K562 (cell line): Measurements from ENCODE around the gene BSPRY. TPM values are rescaled to one million over a fixed set of nuclear protein-coding genes. Genes with fewer than 3 reads are reported as not detected.
A peak's percentile ranks its signal among the peaks of the same experiment; 100 is the strongest.

ENCODE experiments used
- ATAC-seq: fragments of 200-7000 bp; cut with Tn5 transposase; 3 replicates; pipeline ENCODE4 v1.9.1; 2020; ENCODE audit warnings: moderate library complexity
- BruUV-seq: library from RNA; stranded (reverse); fragments of 400-500 nt; replicated peaks from 2 replicates; lab custom pipeline; 2021; lab: Mats Ljungman, UMichigan
- CTCF ChIA-PET: fragments of 300-600 bp; formaldehyde crosslinking; extraction: SDS; loops from one replicate; lab custom pipeline; 2021; ENCODE audit warnings: low intra/inter-chr PET ratio; lab: Yijun Ruan, JAX
- POLR2A ChIA-PET: fragments of 300-600, 350-650 bp; sonication (Branson Sonifier 250); formaldehyde crosslinking; extraction: SDS; loops from one replicate; lab custom pipeline; 2021; ENCODE audit warnings: antibody characterized with exemption, inconsistent platforms; lab: Yijun Ruan, JAX
- DNase-seq, 4 experiments: peaks; one replicate each; pipeline versions ENCODE4 v3.0.0 to v3.0.0-alpha.2; 2011 to 2018; ENCODE audit warnings: low spot score in 3 of 4, mixed read lengths in 3 of 4; ENCODE audit errors: extremely low read depth in 1 of 4
- FAIRE-seq: peaks from 2 replicates; lab custom pipeline; 2011; peaks lifted over from hg19 to GRCh38; lab: Jason Lieb, UNC
- H2AFZ ChIP-seq: 2 replicates; pipeline ENCODE4 v1.6.0; 2011; ENCODE audit warnings: low read depth, low read length, control low read depth, inconsistent platforms
- H3K27ac ChIP-seq: fragments of 200-600 bp; 3 replicates; pipeline ENCODE4 v1.8.0; 2011; ENCODE audit warnings: low read depth, mild to moderate bottlenecking, control low read depth, inconsistent platforms, low read length, moderate library complexity, mixed read lengths; ENCODE audit errors: extremely low read depth
- H3K27me3 ChIP-seq, 2 experiments: fragments of 300-600 bp in 1 of 2; 2 replicates in 1 of 2; 3 replicates in 1 of 2; pipeline versions ENCODE4 v1.6.0 to v1.8.0; 2011; ENCODE audit warnings: inconsistent platforms in 2 of 2, low read length in 2 of 2, mild to moderate bottlenecking in 1 of 2, mixed read lengths in 1 of 2, moderate library complexity in 1 of 2; ENCODE audit not compliant: control insufficient read depth in 2 of 2, insufficient read depth in 2 of 2
- H3K36me3 ChIP-seq: fragments of 300-600 bp; 3 replicates; pipeline ENCODE4 v1.8.0; 2011; ENCODE audit warnings: mild to moderate bottlenecking, low read length, inconsistent platforms; ENCODE audit not compliant: control insufficient read depth, insufficient read depth
- H3K4me1 ChIP-seq, 2 experiments: fragments of 200-600 bp in 1 of 2; replicated peaks in 1 of 2; 2 replicates in 1 of 2; 3 replicates in 1 of 2; pipeline versions ENCODE4 v1.5.1 to v1.8.0; 2011; ENCODE audit warnings: inconsistent platforms in 2 of 2, low read length in 2 of 2, mild to moderate bottlenecking in 1 of 2, mixed read lengths in 1 of 2, moderate library complexity in 1 of 2; ENCODE audit not compliant: control insufficient read depth in 2 of 2, insufficient read depth in 2 of 2
- H3K4me2 ChIP-seq: 2 replicates; pipeline ENCODE4 v1.6.1; 2011; ENCODE audit warnings: low read length, control low read depth, inconsistent platforms, mixed read lengths; ENCODE audit not compliant: insufficient read depth
- H3K4me3 ChIP-seq: fragments of 200-600 bp; sonication (generic), shearing (Covaris generic); 2 replicates; pipeline ENCODE4 v1.5.1; 2016; ENCODE audit warnings: control low read depth, inconsistent platforms
- H3K79me2 ChIP-seq: fragments of 200-600 bp; 3 replicates; pipeline ENCODE4 v1.8.0; 2011; ENCODE audit warnings: low read length, inconsistent platforms; ENCODE audit not compliant: control insufficient read depth, insufficient read depth
- H3K9ac ChIP-seq, 2 experiments: 2 replicates each; pipeline versions ENCODE4 v1.6.0 to v1.6.1; 2011; ENCODE audit warnings: low read depth in 2 of 2, low read length in 2 of 2, control low read depth in 1 of 2, inconsistent platforms in 1 of 2, mild to moderate bottlenecking in 1 of 2, mixed read lengths in 1 of 2; ENCODE audit not compliant: insufficient read depth in 1 of 2
- H3K9me1 ChIP-seq: one replicate; pipeline ENCODE4 v1.6.0; 2011; ENCODE audit warnings: inconsistent platforms, mild to moderate bottlenecking, low read length, moderate library complexity; ENCODE audit not compliant: control insufficient read depth, insufficient read depth
- H3K9me3 ChIP-seq: replicated peaks from 2 replicates; pipeline ENCODE4 v1.5.1; 2011; ENCODE audit warnings: low read depth, low read length, inconsistent platforms; ENCODE audit not compliant: control insufficient read depth, insufficient read depth
- H4K20me1 ChIP-seq: replicated peaks from 2 replicates; pipeline ENCODE4 v1.6.1; 2011; ENCODE audit warnings: low read length, inconsistent platforms, mixed read lengths; ENCODE audit not compliant: control insufficient read depth, insufficient read depth
- EGR1 ChIP-seq: fragments of 450-650 bp; conservative IDR thresholded peaks from 2 replicates; pipeline ENCODE4 v1.6.1; 2017; ENCODE audit warnings: mild to moderate bottlenecking
- HOXB6 ChIP-seq: fragments of 250-450 bp; sonication (Bioruptor Pico); IDR thresholded peaks from 2 replicates; pipeline ENCODE4 v1.5.1; 2022; ENCODE audit warnings: mild to moderate bottlenecking, borderline replicate concordance
- KDM1A ChIP-seq, 2 experiments: fragments of 450-650 bp; IDR thresholded peaks; 2 replicates each; pipeline ENCODE4 v1.6.1; 2016; ENCODE audit warnings: mild to moderate bottlenecking in 2 of 2
- RBM25 ChIP-seq: fragments of 200-400 bp; formaldehyde crosslinking; IDR thresholded peaks from 2 replicates; pipeline ENCODE4 v1.6.1; 2018; ENCODE audit warnings: low read length, low read depth, moderate library complexity; ENCODE audit not compliant: severe bottlenecking
- SIRT6 ChIP-seq: IDR thresholded peaks from one replicate; pipeline ENCODE4 v1.6.1; 2012; ENCODE audit warnings: low read depth, mild to moderate bottlenecking, control low read depth, inconsistent platforms, low read length, moderate library complexity
- SP2 ChIP-seq: IDR thresholded peaks from 2 replicates; pipeline ENCODE4 v1.6.1; 2011; ENCODE audit warnings: mild to moderate bottlenecking, low read depth, low read length, moderate library complexity; ENCODE audit not compliant: poor library complexity, severe bottlenecking; ENCODE audit errors: extremely low read depth
- ZNF507 ChIP-seq: conservative IDR thresholded peaks from 2 replicates; pipeline ENCODE4 v1.6.1; 2017; ENCODE audit warnings: missing genetic modification characterization, missing compliant biosample characterization
- ZNF512 ChIP-seq: IDR thresholded peaks from 2 replicates; pipeline ENCODE4 v1.6.1; 2016; ENCODE audit warnings: missing genetic modification characterization, missing compliant biosample characterization
- WGBS: fragments of 100-300 bp; shearing (Covaris generic); methylation state at CpG from one replicate; pipeline ENCODE4 v1.1.6; 2016; ENCODE audit warnings: low coverage, mixed read lengths; ENCODE audit not compliant: insufficient coverage; ENCODE audit errors: missing lambda C conversion rate; 5-methylcytosine and 5-hydroxymethylcytosine counted together
- in situ Hi-C: fragments of 300-500 bp; cut with MboI; formaldehyde crosslinking; loops from 4 replicates; pipeline ENCODE4 v1.15.0; 2018; ENCODE audit warnings: inconsistent platforms, mixed read lengths
- intact Hi-C: fragments of 100-400 bp; cut with micrococcal nuclease; formaldehyde crosslinking; loops from 2 replicates; pipeline ENCODE4 v1.14.2; 2022
- polyA plus RNA-seq, 8 experiments: library from polyadenylated mRNA; depleted of rRNA in 4 of 8; stranded (reverse) in 5 of 8; unstranded in 3 of 8; fragments of >200 nt; fragmentation: Nextera tagmentation in 2 of 8; fragmentation: Illumina TruSeq in 1 of 8; extraction: Ambion mirVana in 2 of 8; extraction: Trizol in 1 of 8; gene quantifications; 2 replicates each; pipeline versions ENCODE4 v1.2.1 to v1.2.3, GENCODE V29; 2011 to 2014; ENCODE audit warnings: inconsistent platforms in 1 of 8, missing spikeins in 1 of 8
- total RNA-seq, 7 experiments: library from RNA; depleted of rRNA in 6 of 7; stranded (reverse); fragments of >200 nt in 6 of 7; fragmentation: Illumina TruSeq in 2 of 7; extraction: Trizol in 2 of 7; gene quantifications; 2 replicates each; pipeline versions ENCODE4 v1.2.1 to v1.2.3, GENCODE V29; 2011 to 2021; ENCODE audit warnings: low replicate concordance in 1 of 7

BSPRY gene
- total and polyA plus RNA-seq, 9 of the 15 experiments (the other 6 are each of a cell fraction or from before 2014, with no cell fraction given) = 0.07 to 0.67 (median 0.18) TPM

GRCh38 chr9:113302792-113303418 is 46.4 kb upstream of the BSPRY start, which contains the start of gene RNF183:
Gene RNF183, minus strand, starts transcription at chr9:113303376. Its CDS starts 5,192 bp downstream, at chr9:113298184.
- Histone ChIP-seq H3K4me2 (peak within 1 kb of the TSS; percentile 43), H3K9me1 (no peaks in the 10 kb centered on the region), H2AFZ (peak within 1 kb of the TSS; percentile 62), H3K4me3 (no peak within 1 kb of the TSS), H3K9ac (peak within 1 kb of the TSS in 1 of 2 experiments; percentile 38; a peak in 1 of 4 replicates), H3K9me3 (no peaks in the 10 kb centered on the region), H3K4me1 (peaks cover 11 to 21% of the 10 kb centered on the region in 2 experiments; a peak in 4 of 5 replicates), H3K79me2 (no peaks in the 10 kb centered on the region), H3K27me3 (peaks cover 16 to 25% of the 10 kb centered on the region in 2 experiments), H3K36me3 (no peaks in the 10 kb centered on the region), H4K20me1 (no peaks in the 10 kb centered on the region), H3K27ac (no peak within 1 kb of the TSS)
- TF ChIP-seq KDM1A (IDR thresholded peaks at IDR 0.05) (0 out of 4 replicates have a peak, but pooled peaks of 1 of the 2 experiments have one; percentile 41), SIRT6 (no peak), RBM25 (peak; percentile 24), ZNF507 (no peak), HOXB6 (CRISPR knock-in tag) (no peak), EGR1 (peak; percentile 77), SP2 (peak; percentile 9), ZNF512 (tag) (no peak)
- intact Hi-C loops = loop anchor here (10.0 kb wide), 1 partner anchor 352 kb away; no protein-coding TSS in a partner anchor
- ChIA-PET CTCF (interaction anchor here (0.7 kb wide), 1 partner anchor 12 kb away, joined by 3 read pairs; no protein-coding TSS in a partner anchor), POLR2A (interaction anchor here (0.7 to 1.2 kb wide), 2 partner anchors 9 to 17 kb away, joined by 3 to 7 read pairs; no protein-coding TSS in a partner anchor)
- in situ Hi-C loops = loop anchor here (5.0 to 10.0 kb wide), 2 partner anchors 104 to 352 kb away; no protein-coding TSS in a partner anchor
- FAIRE-seq (no peak), ATAC-seq (no peak; the same call in 2 of the 3 replicates), DNase-seq (peak in 1 of 4 experiments; percentile 35)
- no TSS peak for BruUV-seq
- WGBS = 40% methylated on average over 25 of the region's 25 CpGs
